Skeletal muscle satellite cell (primary cell): ENCODE measurements around the gene INTS15.
A peak's percentile ranks its signal among the peaks of the same experiment; 100 is the strongest.
"Not testable (repeated sequence)": the region's sequence is repeated elsewhere in the genome, so short reads cannot be mapped to it uniquely, and the experiment has no call there.

ENCODE experiments used
- H3K27me3 ChIP-seq: 2 replicates; pipeline ENCODE4 v1.7.0; 2013; ENCODE audit warnings: low read length; ENCODE audit not compliant: control insufficient read depth, insufficient read depth
- H3K36me3 ChIP-seq: 2 replicates; pipeline ENCODE4 v1.7.0; 2013; ENCODE audit warnings: mild to moderate bottlenecking, control low read depth, low read length; ENCODE audit not compliant: insufficient read depth
- H3K4me1 ChIP-seq: 2 replicates; pipeline ENCODE4 v1.7.0; 2013; ENCODE audit warnings: low read length; ENCODE audit not compliant: control insufficient read depth, insufficient read depth
- H3K4me2 ChIP-seq: 2 replicates; pipeline ENCODE4 v1.7.0; 2013; ENCODE audit warnings: mild to moderate bottlenecking, low read length
- H3K4me3 ChIP-seq: 2 replicates; pipeline ENCODE4 v1.7.0; 2013; ENCODE audit warnings: low read length
- H3K9ac ChIP-seq: 2 replicates; pipeline ENCODE4 v1.7.0; 2013; ENCODE audit warnings: mild to moderate bottlenecking, low read depth, low read length, moderate library complexity
- H3K9me3 ChIP-seq: replicated peaks from 2 replicates; pipeline ENCODE4 v1.7.0; 2013; ENCODE audit warnings: mild to moderate bottlenecking, control low read depth, low read length

The INTS15 gene

GRCh38 chr7:6578114-6579084, 11.4 kb upstream of the INTS15 start:
- H3K4me3 ChIP-seq, result peak overlapping the region; percentile 96
- H3K4me2 ChIP-seq, result peak overlapping the region; percentile 90
- H3K27me3 ChIP-seq, result no peaks in the 10 kb centered on the region
- peaks cover 6% of the 10 kb centered on the region for H3K4me1 ChIP-seq
- H3K36me3 ChIP-seq, result peaks cover 8% of the 10 kb centered on the region
- H3K9ac ChIP-seq, result peak overlapping the region; percentile 98
- H3K9me3 ChIP-seq, result no peaks in the 10 kb centered on the region

GRCh38 chr7:6579446-6579845, 10.4 kb upstream of the INTS15 start:
- H3K4me2 ChIP-seq, result no peak overlapping the region
- no peaks in the 10 kb centered on the region for H3K27me3 ChIP-seq
- peaks cover 13% of the 10 kb centered on the region for H3K36me3 ChIP-seq
- H3K4me1 ChIP-seq, result peaks cover 6% of the 10 kb centered on the region
- no peak overlapping the region for H3K9ac ChIP-seq
- no peak overlapping the region for H3K4me3 ChIP-seq
- H3K9me3 ChIP-seq, result no peaks in the 10 kb centered on the region

DNA sequence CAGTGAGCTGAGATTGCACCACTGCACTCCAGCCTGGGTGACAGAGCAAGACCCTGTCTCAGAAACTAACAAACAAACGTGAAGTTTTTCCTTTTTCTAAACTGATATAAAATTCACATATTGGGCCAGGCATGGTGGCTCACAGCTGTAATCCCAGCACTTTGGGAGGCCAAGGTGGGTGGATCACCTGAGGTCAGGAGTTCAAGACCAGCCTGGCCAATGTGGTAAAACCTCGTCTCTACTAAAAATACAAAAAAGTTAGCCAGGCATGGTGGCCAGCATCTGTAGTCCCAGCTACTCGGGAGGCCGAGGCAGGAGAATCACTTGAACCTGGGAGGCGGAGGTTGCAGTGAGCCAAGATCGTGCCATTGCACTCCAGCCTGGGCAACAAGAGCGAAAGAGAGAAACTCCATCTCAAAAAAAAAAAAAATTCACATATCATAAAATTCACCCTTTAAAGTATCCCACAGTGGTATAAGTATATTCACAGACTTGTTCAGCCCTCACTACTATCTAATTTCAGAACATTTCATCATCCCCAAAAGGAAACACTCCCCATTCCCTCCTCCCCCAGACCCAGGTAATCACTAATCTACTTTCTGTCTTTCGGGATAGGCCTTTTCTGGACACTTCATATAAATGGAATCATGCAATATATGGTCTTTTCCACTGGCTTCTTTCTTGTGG, 3.9 kb upstream of the INTS15 start:
- not testable (repeated sequence) for H3K9me3 ChIP-seq, H3K4me1 ChIP-seq
- peaks cover 23% of the 10 kb centered on the region for H3K36me3 ChIP-seq

DNA sequence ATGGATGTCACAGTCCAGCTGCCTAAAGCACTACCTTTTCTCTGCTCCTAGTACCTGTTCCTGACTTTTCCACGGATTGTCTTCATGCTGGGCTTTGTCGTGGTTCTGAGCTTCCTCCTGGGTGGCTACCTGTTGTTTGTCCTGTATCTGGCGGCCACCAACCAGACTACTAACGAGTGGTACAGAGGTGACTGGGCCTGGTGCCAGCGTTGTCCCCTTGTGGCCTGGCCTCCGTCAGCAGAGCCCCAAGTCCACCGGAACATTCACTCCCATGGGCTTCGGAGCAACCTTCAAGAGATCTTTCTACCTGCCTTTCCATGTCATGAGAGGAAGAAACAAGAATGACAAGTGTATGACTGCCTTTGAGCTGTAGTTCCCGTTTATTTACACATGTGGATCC, 1.3 kb upstream of the INTS15 start:
- Histone ChIP-seq H3K27me3 (no peaks in the 10 kb centered on the region), H3K4me3 (no peak overlapping the region), H3K9me3 (no peaks in the 10 kb centered on the region), H3K4me2 (no peak overlapping the region), H3K4me1 (peaks cover 11% of the 10 kb centered on the region), H3K36me3 (peaks cover 24% of the 10 kb centered on the region), H3K9ac (no peak overlapping the region)

More for the DNA sequence above, 3.9 kb upstream of the INTS15 start:
- not testable (repeated sequence) for H3K27me3 ChIP-seq, H3K9ac ChIP-seq, H3K4me2 ChIP-seq, H3K4me3 ChIP-seq

GRCh38 chr7:6589151-6589828, 531 bp upstream of the INTS15 start:
- peak overlapping the region; percentile 52 for H3K9ac ChIP-seq
- H3K4me1 ChIP-seq, result peaks cover 11% of the 10 kb centered on the region
- no peaks in the 10 kb centered on the region for H3K27me3 ChIP-seq
- H3K4me3 ChIP-seq, result peak overlapping the region; percentile 80
- H3K9me3 ChIP-seq, result no peaks in the 10 kb centered on the region
- H3K36me3 ChIP-seq, result peaks cover 28% of the 10 kb centered on the region
- peak overlapping the region; percentile 89 for H3K4me2 ChIP-seq

GRCh38 chr7:6590645-6591110, 857 bp downstream of the INTS15 start:
- peaks cover 34% of the 10 kb centered on the region for H3K36me3 ChIP-seq
- no peaks in the 10 kb centered on the region for H3K27me3 ChIP-seq

GRCh38 chr7:6600093-6600492, 10.3 kb downstream of the INTS15 start:
- H3K4me3 ChIP-seq, result no peak overlapping the region
- H3K4me1 ChIP-seq, result no peaks in the 10 kb centered on the region
- H3K36me3 ChIP-seq, result peaks cover 42% of the 10 kb centered on the region
- no peaks in the 10 kb centered on the region for H3K27me3 ChIP-seq
- no peaks in the 10 kb centered on the region for H3K9me3 ChIP-seq
- no peak overlapping the region for H3K9ac ChIP-seq
- no peak overlapping the region for H3K4me2 ChIP-seq

More at GRCh38 chr7:6590645-6591110, 857 bp downstream of the INTS15 start:
- peaks cover 11% of the 10 kb centered on the region for H3K4me1 ChIP-seq
- no peaks in the 10 kb centered on the region for H3K9me3 ChIP-seq
- peak overlapping the region; percentile 89 for H3K4me2 ChIP-seq
- peak overlapping the region; percentile 82 for H3K9ac ChIP-seq
- peak overlapping the region; percentile 80 for H3K4me3 ChIP-seq

DNA sequence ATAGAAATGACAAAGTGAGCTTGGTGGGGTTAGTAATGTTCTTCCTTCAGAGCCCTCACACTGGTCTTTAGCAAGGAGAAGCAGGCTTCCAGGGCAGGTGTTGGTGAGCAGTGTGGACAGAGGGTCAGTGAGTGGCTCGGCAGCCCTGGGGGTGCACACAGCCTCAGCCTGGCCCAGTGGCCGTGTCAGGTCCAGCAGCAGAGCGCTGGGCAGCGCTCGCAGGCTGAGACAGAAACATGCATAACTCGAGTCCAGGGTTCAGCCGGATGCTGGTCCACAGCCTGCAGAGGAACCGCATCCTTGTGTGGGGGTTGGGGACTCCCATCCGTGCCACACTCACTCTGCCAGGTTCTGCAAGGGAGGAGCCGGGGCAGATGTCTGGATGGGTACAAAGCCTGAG, 14.6 kb downstream of the INTS15 start:
- Histone ChIP-seq H3K4me3 (no peak overlapping the region), H3K4me1 (no peaks in the 10 kb centered on the region), H3K4me2 (no peak overlapping the region), H3K27me3 (no peaks in the 10 kb centered on the region), H3K36me3 (peaks cover 33% of the 10 kb centered on the region), H3K9ac (no peak overlapping the region), H3K9me3 (no peaks in the 10 kb centered on the region)

GRCh38 chr7:6606866-6607583, 17.2 kb downstream of the INTS15 start:
- Histone ChIP-seq H3K36me3 (peaks cover 22% of the 10 kb centered on the region), H3K4me3 (no peak overlapping the region), H3K9me3 (no peaks in the 10 kb centered on the region), H3K27me3 (no peaks in the 10 kb centered on the region), H3K9ac (no peak overlapping the region), H3K4me2 (no peak overlapping the region), H3K4me1 (no peaks in the 10 kb centered on the region)

DNA sequence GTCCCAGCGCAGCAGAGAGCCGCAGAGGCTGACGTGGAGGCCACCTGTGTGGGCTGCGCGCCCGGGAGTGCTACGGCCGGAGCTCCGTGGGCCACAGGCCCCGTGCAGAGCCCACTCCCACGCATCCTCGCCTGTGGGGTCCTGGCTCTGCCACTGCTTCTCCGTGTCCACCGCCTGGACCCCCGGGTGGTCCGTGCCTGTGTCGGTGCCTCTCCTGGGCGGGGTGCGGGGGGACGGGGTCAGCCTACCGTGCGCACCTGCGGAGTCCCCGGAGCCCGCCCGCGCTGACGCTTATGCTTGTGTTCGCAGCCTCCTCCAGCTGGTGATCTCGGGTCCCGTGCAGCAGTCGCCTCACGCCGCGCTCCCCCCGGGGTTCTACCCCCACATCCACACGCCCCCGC, 17.8 kb downstream of the INTS15 start:
- Histone ChIP-seq H3K4me2 (no peak overlapping the region), H3K36me3 (peaks cover 16% of the 10 kb centered on the region), H3K9me3 (no peaks in the 10 kb centered on the region), H3K9ac (no peak overlapping the region), H3K4me3 (no peak overlapping the region), H3K27me3 (no peaks in the 10 kb centered on the region), H3K4me1 (no peaks in the 10 kb centered on the region)

- H3K4me1 ChIP-seq, result no peaks in the 10 kb centered on the region
- H3K36me3 ChIP-seq, result peaks cover 13% of the 10 kb centered on the region
- H3K9me3 ChIP-seq, result no peaks in the 10 kb centered on the region
- H3K9ac ChIP-seq, result no peak overlapping the region
- no peaks in the 10 kb centered on the region for H3K27me3 ChIP-seq
- H3K4me3 ChIP-seq, result no peak overlapping the region
- H3K4me2 ChIP-seq, result no peak overlapping the region
Measured at GRCh38 chr7:6608081-6608480, 18.3 kb downstream of the INTS15 start.
